ENCODE measurements around the gene CORO2B. TPM values are rescaled to one million over a fixed set of nuclear protein-coding genes. Genes with fewer than 3 reads are reported as not detected.

CORO2B gene
- total RNA-seq, 1 donor from 2014 or later, result 11.0 TPM

DNA sequence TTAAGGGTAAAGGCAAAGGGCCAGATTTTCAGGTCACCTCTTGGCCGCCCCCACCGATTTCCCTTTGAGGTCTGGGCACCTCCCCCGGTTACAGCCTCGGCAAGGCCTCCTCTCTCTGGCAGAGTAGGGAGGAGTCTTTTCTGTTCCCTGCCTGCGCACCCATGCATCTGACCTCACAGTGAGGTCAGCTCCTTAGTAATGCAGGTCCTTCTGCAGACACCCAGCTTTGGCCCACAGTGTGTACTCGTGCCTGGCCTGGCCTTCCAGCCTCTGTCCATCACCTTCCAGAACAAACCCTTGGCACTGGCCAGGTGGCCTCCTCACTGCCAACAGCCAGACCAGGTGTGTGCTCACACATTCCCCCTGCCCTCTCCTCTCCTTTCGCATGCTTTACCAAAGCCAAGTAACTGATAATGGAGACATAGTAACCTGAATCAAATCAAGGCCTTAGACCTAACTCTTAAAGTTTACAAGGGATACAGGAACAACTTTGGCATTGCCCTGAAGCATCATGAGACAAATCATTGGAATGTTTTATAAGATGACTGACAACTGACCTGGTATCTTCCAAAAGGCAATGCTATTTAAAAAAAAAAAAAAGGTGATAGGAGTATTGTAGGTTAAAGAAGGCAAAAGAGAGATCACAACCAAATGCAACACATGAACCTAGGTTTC, 61.3 kb downstream of the CORO2B start:
- TF ChIP-seq, protein P1, sequence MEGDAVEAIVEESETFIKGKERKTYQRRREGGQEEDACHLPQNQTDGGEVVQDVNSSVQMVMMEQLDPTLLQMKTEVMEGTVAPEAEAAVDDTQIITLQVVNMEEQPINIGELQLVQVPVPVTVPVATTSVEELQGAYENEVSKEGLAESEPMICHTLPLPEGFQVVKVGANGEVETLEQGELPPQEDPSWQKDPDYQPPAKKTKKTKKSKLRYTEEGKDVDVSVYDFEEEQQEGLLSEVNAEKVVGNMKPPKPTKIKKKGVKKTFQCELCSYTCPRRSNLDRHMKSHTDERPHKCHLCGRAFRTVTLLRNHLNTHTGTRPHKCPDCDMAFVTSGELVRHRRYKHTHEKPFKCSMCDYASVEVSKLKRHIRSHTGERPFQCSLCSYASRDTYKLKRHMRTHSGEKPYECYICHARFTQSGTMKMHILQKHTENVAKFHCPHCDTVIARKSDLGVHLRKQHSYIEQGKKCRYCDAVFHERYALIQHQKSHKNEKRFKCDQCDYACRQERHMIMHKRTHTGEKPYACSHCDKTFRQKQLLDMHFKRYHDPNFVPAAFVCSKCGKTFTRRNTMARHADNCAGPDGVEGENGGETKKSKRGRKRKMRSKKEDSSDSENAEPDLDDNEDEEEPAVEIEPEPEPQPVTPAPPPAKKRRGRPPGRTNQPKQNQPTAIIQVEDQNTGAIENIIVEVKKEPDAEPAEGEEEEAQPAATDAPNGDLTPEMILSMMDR (IDR thresholded peaks at IDR 0.05), result no peak
- peaks cover 0 to 15% of the 10 kb centered on the region in 2 donors for H3K4me1 ChIP-seq
- H3K27me3 ChIP-seq, result no peaks in the 10 kb centered on the region
- H3K4me3 ChIP-seq, result no peak overlapping the region
- no peak for DNase-seq (ENCODE audit: low spot score in 2 of 2)
- H3K36me3 ChIP-seq, result no peaks in the 10 kb centered on the region
- peak overlapping the region in 1 of 2 donors; percentile 31 for H3K27ac ChIP-seq
- intact Hi-C loops (cut with DNase I), result loop anchor here (5.0 kb wide), 1 partner anchor 63 kb away; the partner anchor contains the start of gene CORO2B
- H3K9me3 ChIP-seq, result no peaks in the 10 kb centered on the region

DNA sequence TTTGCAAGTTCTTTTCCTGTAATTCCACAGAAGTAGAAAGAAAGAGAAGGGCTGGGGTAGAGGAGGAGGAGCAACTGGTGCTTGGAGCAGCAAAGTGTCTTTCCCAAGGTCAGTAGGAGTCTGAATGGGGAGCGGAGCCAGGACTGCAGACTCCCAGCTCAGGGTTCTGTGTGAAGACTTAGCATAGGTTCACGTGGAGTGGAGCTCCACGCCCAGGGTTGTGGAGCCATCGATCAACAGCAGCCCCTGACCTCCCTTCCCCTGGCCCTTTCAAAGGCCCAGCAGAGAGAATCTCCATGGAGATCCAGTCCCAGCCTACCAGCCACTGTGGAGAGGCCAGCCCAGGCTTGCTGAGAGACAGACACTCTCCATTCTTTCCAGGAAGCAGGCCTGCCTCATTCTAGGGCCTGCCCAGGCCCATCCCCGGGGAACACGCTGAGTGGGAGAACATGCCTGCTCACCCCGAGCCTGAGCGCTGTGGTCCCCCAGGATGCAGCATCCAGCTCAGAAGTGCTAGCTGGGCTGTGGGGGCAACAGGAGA, 62.1 kb downstream of the CORO2B start:
- no peak for DNase-seq (ENCODE audit: low spot score in 2 of 2)
- Histone ChIP-seq H3K4me3 (no peak overlapping the region), H3K36me3 (no peaks in the 10 kb centered on the region), H3K4me1 (peaks cover 0 to 10% of the 10 kb centered on the region in 2 donors), H3K27ac (peak overlapping the region in 1 of 2 donors; percentile 31), H3K27me3 (no peaks in the 10 kb centered on the region), H3K9me3 (no peaks in the 10 kb centered on the region)
- TF ChIP-seq, protein P1 (IDR thresholded peaks at IDR 0.05), result no peak
- intact Hi-C loops (cut with DNase I), result no loop called here

DNA sequence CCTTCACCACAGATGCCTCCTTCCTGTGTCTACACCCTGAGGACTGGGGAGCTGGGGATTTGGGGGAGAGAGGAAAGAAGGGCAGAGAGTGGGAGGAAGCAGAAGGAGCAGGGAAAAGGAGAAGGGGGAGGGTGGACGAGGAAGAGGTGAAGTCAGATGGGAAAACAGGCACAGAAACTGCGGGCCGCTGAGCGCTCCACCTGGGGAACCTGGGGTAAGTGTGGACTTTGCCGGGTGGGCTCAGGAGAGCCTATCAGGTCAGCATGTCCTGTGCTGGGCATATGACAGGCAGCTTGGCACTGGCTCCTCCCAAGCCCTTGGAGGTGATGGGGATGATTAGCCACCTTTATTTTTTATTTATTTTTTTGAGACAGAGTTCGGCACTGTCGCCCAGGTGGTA, 62.6 kb downstream of the CORO2B start:
- Histone ChIP-seq H3K4me3 (no peak overlapping the region), H3K9me3 (no peaks in the 10 kb centered on the region), H3K36me3 (no peaks in the 10 kb centered on the region), H3K4me1 (peaks cover 0 to 10% of the 10 kb centered on the region in 2 donors), H3K27ac (peak overlapping the region in 1 of 2 donors; percentile 31), H3K27me3 (no peaks in the 10 kb centered on the region)
- intact Hi-C loops (cut with DNase I), result no loop called here
- DNase-seq (ENCODE audit: low spot score in 2 of 2), result no peak
- TF ChIP-seq, protein P1 (IDR thresholded peaks at IDR 0.05), result no peak

DNA sequence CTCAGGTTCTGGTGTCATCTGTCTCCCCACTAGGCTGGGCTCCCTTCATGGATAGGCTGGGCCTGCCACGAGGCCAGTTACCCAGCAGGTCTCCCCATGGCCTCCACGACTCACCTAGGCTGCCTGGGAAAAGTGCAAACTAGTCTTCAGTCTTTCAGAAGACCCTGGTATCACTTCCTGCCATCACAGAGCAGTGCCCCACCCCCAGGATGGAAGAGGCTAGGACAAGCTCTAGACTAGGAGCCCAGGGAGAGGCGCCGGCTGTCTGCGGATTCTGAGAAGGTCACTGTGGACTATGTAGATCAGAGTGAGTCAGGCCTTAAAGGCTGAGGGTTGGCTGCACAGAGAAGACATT, 63.7 kb downstream of the CORO2B start:
- no peaks in the 10 kb centered on the region for H3K9me3 ChIP-seq
- peak in 1 of 2 donors; percentile 38 for DNase-seq (ENCODE audit: low spot score in 2 of 2)
- H3K4me3 ChIP-seq, result no peak overlapping the region
- H3K4me1 ChIP-seq, result peaks cover 0 to 9% of the 10 kb centered on the region in 2 donors
- no peak overlapping the region for H3K27ac ChIP-seq
- no peaks in the 10 kb centered on the region for H3K36me3 ChIP-seq
- TF ChIP-seq, protein P1 (IDR thresholded peaks at IDR 0.05), result no peak
- intact Hi-C loops (cut with DNase I), result no loop called here
- H3K27me3 ChIP-seq, result no peaks in the 10 kb centered on the region

DNA sequence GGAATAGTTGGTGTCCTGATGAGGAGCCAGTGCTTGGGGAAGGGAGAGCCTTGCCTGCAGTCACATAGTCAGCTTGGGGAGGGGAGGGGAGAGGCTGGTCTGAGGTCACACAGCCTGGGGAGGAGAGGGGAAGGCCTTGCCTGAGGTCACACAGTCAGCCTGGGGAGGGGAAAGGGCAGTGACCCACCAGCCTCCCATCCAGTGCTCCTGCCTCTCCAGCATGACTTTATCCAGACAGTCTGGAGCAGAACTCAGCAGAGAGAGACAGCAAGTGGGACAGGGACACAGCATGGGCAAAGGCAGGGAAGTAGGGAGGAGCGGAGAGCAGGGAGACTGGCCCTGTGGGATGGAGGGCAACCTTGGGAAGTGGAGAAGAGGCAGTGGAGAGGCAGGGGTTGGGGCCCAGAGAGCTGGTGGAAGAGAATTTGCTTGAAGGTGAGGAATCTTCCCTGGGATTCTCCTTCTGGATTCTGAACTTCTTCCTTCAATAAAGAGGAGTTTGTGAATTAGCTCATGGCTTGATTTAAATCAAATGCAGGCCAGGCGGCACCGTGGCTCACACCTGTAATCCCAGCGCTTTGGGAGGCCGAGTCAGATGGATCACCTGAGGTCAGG, 64.5 kb downstream of the CORO2B start:
- DNase-seq (ENCODE audit: low spot score in 2 of 2), result peak in 1 of 2 donors; percentile 50
- Histone ChIP-seq H3K36me3 (no peaks in the 10 kb centered on the region), H3K27ac (no peak overlapping the region), H3K27me3 (no peaks in the 10 kb centered on the region), H3K9me3 (no peaks in the 10 kb centered on the region), H3K4me1 (peaks cover 0 to 4% of the 10 kb centered on the region in 2 donors), H3K4me3 (no peak overlapping the region)
- intact Hi-C loops (cut with DNase I), result no loop called here
- TF ChIP-seq, protein P1 (IDR thresholded peaks at IDR 0.05), result no peak

All from ascending aorta (tissue), 2 donors.